ENCODE measurements around the gene SLC38A9.

Gene SLC38A9

DNA sequence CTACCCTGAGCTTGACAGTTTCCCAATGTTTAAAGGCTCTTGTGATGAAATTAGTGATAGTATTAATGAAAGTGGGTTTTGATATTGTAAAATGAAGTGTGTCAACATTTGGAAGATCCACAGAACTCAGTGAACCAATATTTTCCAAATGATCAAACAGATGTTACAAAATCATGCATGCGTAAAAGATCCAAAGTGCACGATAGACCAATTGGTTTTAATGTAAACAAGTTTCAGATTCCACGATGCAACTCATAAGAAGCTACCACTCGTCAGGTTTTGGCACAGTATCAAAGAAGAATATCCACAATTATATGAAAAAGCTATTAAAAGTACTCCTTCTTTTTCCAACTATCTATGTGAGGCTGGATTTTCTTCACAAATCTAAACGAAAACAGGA is 82.3 kb downstream of the SLC38A9 start:
- H3K4me1 ChIP-seq (ENCODE audit: insufficient read depth, low read length), result peaks cover 20% of the 10 kb centered on the region
- ATAC-seq (ENCODE audit: insufficient read depth, low read depth), result no peak
- H3K9me3 ChIP-seq (ENCODE audit: insufficient read depth, low read length, severe bottlenecking), result no peaks in the 10 kb centered on the region
- H3K4me2 ChIP-seq (ENCODE audit: insufficient read depth, low read length), result no peak overlapping the region
- H4K20me1 ChIP-seq (ENCODE audit: insufficient read depth, low read length), result no peaks in the 10 kb centered on the region; the same call in 1 of the 2 replicates
- no peak overlapping the region for H3K9ac ChIP-seq (ENCODE audit: low read depth, low read length)
- H3K27me3 ChIP-seq (ENCODE audit: insufficient read depth, low read length, poor library complexity), result no peaks in the 10 kb centered on the region
- H2AFZ ChIP-seq (ENCODE audit: low read depth, low read length), result no peak overlapping the region
- no peak for DNase-seq
- H3K4me3 ChIP-seq (ENCODE audit: low read depth in 1 of 2, low read length in 2 of 2), result no peak overlapping the region
- TF ChIP-seq EZH2 (IDR thresholded peaks at IDR 0.05; ENCODE audit: borderline replicate concordance, low read depth, low read length, severe bottlenecking), result no peak
- TF ChIP-seq, protein P1, sequence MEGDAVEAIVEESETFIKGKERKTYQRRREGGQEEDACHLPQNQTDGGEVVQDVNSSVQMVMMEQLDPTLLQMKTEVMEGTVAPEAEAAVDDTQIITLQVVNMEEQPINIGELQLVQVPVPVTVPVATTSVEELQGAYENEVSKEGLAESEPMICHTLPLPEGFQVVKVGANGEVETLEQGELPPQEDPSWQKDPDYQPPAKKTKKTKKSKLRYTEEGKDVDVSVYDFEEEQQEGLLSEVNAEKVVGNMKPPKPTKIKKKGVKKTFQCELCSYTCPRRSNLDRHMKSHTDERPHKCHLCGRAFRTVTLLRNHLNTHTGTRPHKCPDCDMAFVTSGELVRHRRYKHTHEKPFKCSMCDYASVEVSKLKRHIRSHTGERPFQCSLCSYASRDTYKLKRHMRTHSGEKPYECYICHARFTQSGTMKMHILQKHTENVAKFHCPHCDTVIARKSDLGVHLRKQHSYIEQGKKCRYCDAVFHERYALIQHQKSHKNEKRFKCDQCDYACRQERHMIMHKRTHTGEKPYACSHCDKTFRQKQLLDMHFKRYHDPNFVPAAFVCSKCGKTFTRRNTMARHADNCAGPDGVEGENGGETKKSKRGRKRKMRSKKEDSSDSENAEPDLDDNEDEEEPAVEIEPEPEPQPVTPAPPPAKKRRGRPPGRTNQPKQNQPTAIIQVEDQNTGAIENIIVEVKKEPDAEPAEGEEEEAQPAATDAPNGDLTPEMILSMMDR (IDR thresholded peaks at IDR 0.05; ENCODE audit: borderline replicate concordance, extremely low read depth, low read length, poor library complexity, severe bottlenecking), result no peak
- H3K27ac ChIP-seq (ENCODE audit: low read length), result no peak overlapping the region
- H3K79me2 ChIP-seq (ENCODE audit: insufficient read depth, low read length), result no peaks in the 10 kb centered on the region
- no peaks in the 10 kb centered on the region for H3K36me3 ChIP-seq (ENCODE audit: insufficient read depth, low read length)

DNA sequence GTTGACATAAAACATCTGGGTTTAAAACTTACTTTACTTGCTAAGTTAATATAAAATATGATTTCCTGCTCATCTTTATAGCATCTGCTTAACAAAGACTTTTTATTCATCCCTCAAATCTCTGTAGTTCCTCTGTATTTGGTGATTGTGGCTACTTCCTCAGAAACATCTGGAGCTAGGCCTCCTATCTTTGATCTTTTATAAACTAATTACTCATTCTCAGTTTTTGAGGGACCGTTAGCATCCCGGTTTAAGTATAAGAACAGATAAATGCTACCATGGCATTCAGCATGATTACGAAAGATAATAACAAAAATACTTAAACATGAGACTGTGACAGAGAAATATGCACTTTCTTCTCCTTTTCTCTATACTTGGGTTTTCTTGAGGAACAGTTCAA is 85.3 kb downstream of the SLC38A9 start:
- no peak overlapping the region for H2AFZ ChIP-seq (ENCODE audit: low read depth, low read length)
- H3K27me3 ChIP-seq (ENCODE audit: insufficient read depth, low read length, poor library complexity), result no peaks in the 10 kb centered on the region
- TF ChIP-seq, protein P1 (IDR thresholded peaks at IDR 0.05; ENCODE audit: borderline replicate concordance, extremely low read depth, low read length, poor library complexity, severe bottlenecking), result no peak
- no peak for TF ChIP-seq EZH2 (IDR thresholded peaks at IDR 0.05; ENCODE audit: borderline replicate concordance, low read depth, low read length, severe bottlenecking)
- H3K4me3 ChIP-seq (ENCODE audit: low read depth in 1 of 2, low read length in 2 of 2), result no peak overlapping the region
- no peak overlapping the region for H3K4me2 ChIP-seq (ENCODE audit: insufficient read depth, low read length)
- H3K9ac ChIP-seq (ENCODE audit: low read depth, low read length), result no peak overlapping the region
- ATAC-seq (ENCODE audit: insufficient read depth, low read depth) (no peak), DNase-seq (no peak)
- H4K20me1 ChIP-seq (ENCODE audit: insufficient read depth, low read length), result no peaks in the 10 kb centered on the region
- H3K79me2 ChIP-seq (ENCODE audit: insufficient read depth, low read length), result no peaks in the 10 kb centered on the region
- H3K27ac ChIP-seq (ENCODE audit: low read length), result no peak overlapping the region
- H3K9me3 ChIP-seq (ENCODE audit: insufficient read depth, low read length, severe bottlenecking), result no peaks in the 10 kb centered on the region
- no peaks in the 10 kb centered on the region for H3K36me3 ChIP-seq (ENCODE audit: insufficient read depth, low read length)
- H3K4me1 ChIP-seq (ENCODE audit: insufficient read depth, low read length), result no peaks in the 10 kb centered on the region

DNA sequence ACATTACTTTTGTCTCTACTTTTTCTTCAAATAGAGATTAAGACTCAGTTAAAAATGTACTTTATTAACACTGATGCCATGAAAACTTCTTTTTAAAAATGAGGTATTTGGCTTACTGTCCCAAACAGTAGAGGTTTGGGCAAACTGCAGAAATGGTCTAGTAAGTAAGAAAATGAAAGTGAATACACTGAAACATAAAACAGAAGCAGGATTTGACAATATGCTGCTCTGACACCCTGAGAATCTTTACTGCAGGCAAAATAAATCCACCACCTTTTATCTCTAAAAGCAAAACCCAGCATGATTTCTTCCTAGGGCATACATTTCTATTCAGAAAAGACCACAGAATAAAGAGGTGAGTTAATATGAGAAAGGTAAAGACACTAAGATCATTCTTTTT is 86.2 kb downstream of the SLC38A9 start:
- Histone ChIP-seq H3K4me2 (ENCODE audit: insufficient read depth, low read length) (no peak overlapping the region), H2AFZ (ENCODE audit: low read depth, low read length) (no peak overlapping the region), H4K20me1 (ENCODE audit: insufficient read depth, low read length) (no peaks in the 10 kb centered on the region), H3K9me3 (ENCODE audit: insufficient read depth, low read length, severe bottlenecking) (no peaks in the 10 kb centered on the region), H3K4me1 (ENCODE audit: insufficient read depth, low read length) (no peaks in the 10 kb centered on the region), H3K27me3 (ENCODE audit: insufficient read depth, low read length, poor library complexity) (no peaks in the 10 kb centered on the region), H3K79me2 (ENCODE audit: insufficient read depth, low read length) (no peaks in the 10 kb centered on the region), H3K9ac (ENCODE audit: low read depth, low read length) (no peak overlapping the region), H3K27ac (ENCODE audit: low read length) (no peak overlapping the region), H3K4me3 (ENCODE audit: low read depth in 1 of 2, low read length in 2 of 2) (no peak overlapping the region), H3K36me3 (ENCODE audit: insufficient read depth, low read length) (no peaks in the 10 kb centered on the region)
- ATAC-seq (ENCODE audit: insufficient read depth, low read depth) (no peak), DNase-seq (no peak)
- no peak for TF ChIP-seq EZH2 (IDR thresholded peaks at IDR 0.05; ENCODE audit: borderline replicate concordance, low read depth, low read length, severe bottlenecking)

DNA sequence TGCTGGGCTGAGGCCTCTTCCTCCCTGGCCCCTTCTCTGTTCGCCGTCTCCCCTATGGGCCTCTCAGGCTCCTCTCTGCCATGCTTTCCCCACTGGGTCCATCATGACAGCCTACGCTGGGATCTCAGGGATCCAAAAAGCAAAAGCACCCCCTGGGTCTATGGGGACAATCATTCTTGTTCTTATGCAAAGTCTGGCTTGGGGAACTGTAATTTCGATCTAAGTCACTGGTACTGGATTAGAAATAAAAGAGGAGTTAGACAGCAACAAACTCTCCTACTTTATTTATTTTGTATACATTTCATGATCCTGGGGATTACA is 86.6 kb downstream of the SLC38A9 start:
- Histone ChIP-seq H3K27ac (ENCODE audit: low read length) (no peak overlapping the region), H3K9me3 (ENCODE audit: insufficient read depth, low read length, severe bottlenecking) (no peaks in the 10 kb centered on the region), H3K4me3 (ENCODE audit: low read depth in 1 of 2, low read length in 2 of 2) (no peak overlapping the region), H3K4me1 (ENCODE audit: insufficient read depth, low read length) (no peaks in the 10 kb centered on the region), H3K36me3 (ENCODE audit: insufficient read depth, low read length) (no peaks in the 10 kb centered on the region), H3K79me2 (ENCODE audit: insufficient read depth, low read length) (no peaks in the 10 kb centered on the region), H2AFZ (ENCODE audit: low read depth, low read length) (no peak overlapping the region), H3K4me2 (ENCODE audit: insufficient read depth, low read length) (no peak overlapping the region), H4K20me1 (ENCODE audit: insufficient read depth, low read length) (no peaks in the 10 kb centered on the region), H3K9ac (ENCODE audit: low read depth, low read length) (no peak overlapping the region), H3K27me3 (ENCODE audit: insufficient read depth, low read length, poor library complexity) (no peaks in the 10 kb centered on the region)
- no peak for DNase-seq
- TF ChIP-seq, protein P1 (IDR thresholded peaks at IDR 0.05; ENCODE audit: borderline replicate concordance, extremely low read depth, low read length, poor library complexity, severe bottlenecking), result no peak
- TF ChIP-seq EZH2 (IDR thresholded peaks at IDR 0.05; ENCODE audit: borderline replicate concordance, low read depth, low read length, severe bottlenecking), result no peak
- ATAC-seq (ENCODE audit: insufficient read depth, low read depth), result no peak

Data from DND-41 (cell line).